ENCODE data around the gene ZNF462.

- TF ChIP-seq CTCF (IDR thresholded peaks at IDR 0.05) (no peak), POLR2A (IDR thresholded peaks at IDR 0.05) (no peak)
These were observed 19.6 kb upstream of the ZNF462 start for GRCh38 chr9:106843371-106843770.
